Panc1 (cell line): ENCODE results near the gene ATXN1. TPM values are rescaled to one million over a fixed set of nuclear protein-coding genes. Genes with fewer than 3 reads are reported as not detected.

Experiments used
- ATAC-seq: fragments of 200-7000 bp; cut with Tn5 transposase; 2 replicates; pipeline ENCODE4 v1.9.1; 2020; ENCODE audit warnings: mild to moderate bottlenecking, moderate library complexity
- BruUV-seq: library from RNA; stranded (reverse); fragments of 400-500 nt; replicated peaks from 2 replicates; lab custom pipeline; 2021; lab: Mats Ljungman, UMichigan
- CTCF ChIA-PET: fragments of 300-600 bp; sonication (Branson Sonifier 250); formaldehyde crosslinking; loops from one replicate; lab custom pipeline; 2022; ENCODE audit warnings: antibody characterized with exemption; lab: Charles Lee
- POLR2A ChIA-PET: fragments of 300-600 bp; sonication (Branson Sonifier 250); formaldehyde crosslinking; loops from one replicate; lab custom pipeline; 2022; ENCODE audit warnings: antibody characterized with exemption; lab: Charles Lee
- DNase-seq: peaks from one replicate; pipeline ENCODE4 v3.0.0-alpha.2; 2010; ENCODE audit warnings: low read depth, low spot score
- H3K27ac ChIP-seq: 2 replicates; pipeline ENCODE4 v1.5.1; 2011; ENCODE audit warnings: mild to moderate bottlenecking, low read length, inconsistent platforms
- H3K27me3 ChIP-seq: fragments of 200-500 bp; sonication (Bioruptor generic); 2 replicates; pipeline ENCODE4 v1.6.0; 2014; ENCODE audit warnings: low read length, inconsistent platforms; ENCODE audit not compliant: control insufficient read depth, insufficient read depth
- H3K36me3 ChIP-seq: fragments of 200-500 bp; sonication (Bioruptor generic); 2 replicates; pipeline ENCODE4 v1.5.1; 2014; ENCODE audit warnings: inconsistent platforms, mild to moderate bottlenecking, low read length, moderate library complexity; ENCODE audit not compliant: control insufficient read depth, insufficient read depth
- H3K4me1 ChIP-seq: 2 replicates; pipeline ENCODE4 v1.5.1; 2011; ENCODE audit warnings: inconsistent platforms, mild to moderate bottlenecking, low read length, moderate library complexity; ENCODE audit not compliant: control insufficient read depth, insufficient read depth
- H3K4me3 ChIP-seq, 2 experiments: 2 replicates each; pipeline ENCODE4 v1.5.1; 2011 to 2012; ENCODE audit warnings: low read depth in 2 of 2, low read length in 2 of 2, mild to moderate bottlenecking in 2 of 2, inconsistent platforms in 1 of 2, moderate library complexity in 1 of 2
- H3K9me3 ChIP-seq: fragments of 200-500 bp; sonication (Bioruptor generic); 2 replicates; pipeline ENCODE4 v1.5.1; 2014; ENCODE audit warnings: low read depth, mild to moderate bottlenecking, inconsistent platforms, low read length, moderate library complexity; ENCODE audit not compliant: control insufficient read depth, insufficient read depth
- POLR2AphosphoS5 ChIP-seq: IDR thresholded peaks from 2 replicates; pipeline ENCODE4 v1.6.1; 2012; ENCODE audit warnings: mild to moderate bottlenecking, low read depth, low read length, moderate library complexity
- REST ChIP-seq, 2 experiments: IDR thresholded peaks; 2 replicates each; pipeline ENCODE4 v1.6.1; 2011 to 2012; ENCODE audit warnings: low read depth in 2 of 2, control low read depth in 1 of 2, low read length in 1 of 2, mild to moderate bottlenecking in 1 of 2, moderate library complexity in 1 of 2; ENCODE audit not compliant: insufficient read depth in 1 of 2
- SIN3A ChIP-seq: IDR thresholded peaks from 2 replicates; pipeline ENCODE4 v1.6.1; 2012; ENCODE audit warnings: low read depth, mild to moderate bottlenecking, low read length, moderate library complexity, borderline replicate concordance; ENCODE audit not compliant: insufficient read depth
- TCF7L2 ChIP-seq: IDR thresholded peaks from 2 replicates; pipeline ENCODE4 v1.6.1; 2011; ENCODE audit warnings: mild to moderate bottlenecking, low read depth, low read length, inconsistent platforms
- in situ Hi-C: cut with HindIII; loops from 2 replicates; pipeline ENCODE4 v1.10.0; 2016; ENCODE audit warnings: low sequenced_read_pairs, low pct_unique_long_range_greater_than_20kb
- intact Hi-C: fragments of 100-400 bp; cut with micrococcal nuclease; formaldehyde crosslinking; loops from one replicate; pipeline ENCODE4 v1.10.0; 2022; ENCODE audit not compliant: unreplicated experiment
- total RNA-seq: library from RNA; stranded (reverse); gene quantifications from one replicate; pipeline ENCODE4 v1.2.1, GENCODE V29; 2021; ENCODE audit not compliant: unreplicated experiment
- TF ChIP-seq, protein P1 (sequence below): fragments of 450-650 bp; IDR thresholded peaks from 2 replicates; pipeline ENCODE4 v1.5.1; 2017; ENCODE audit warnings: mild to moderate bottlenecking

Gene ATXN1
- total RNA-seq, 1 experiment from 2014 or later = 67.1 TPM

DNA sequence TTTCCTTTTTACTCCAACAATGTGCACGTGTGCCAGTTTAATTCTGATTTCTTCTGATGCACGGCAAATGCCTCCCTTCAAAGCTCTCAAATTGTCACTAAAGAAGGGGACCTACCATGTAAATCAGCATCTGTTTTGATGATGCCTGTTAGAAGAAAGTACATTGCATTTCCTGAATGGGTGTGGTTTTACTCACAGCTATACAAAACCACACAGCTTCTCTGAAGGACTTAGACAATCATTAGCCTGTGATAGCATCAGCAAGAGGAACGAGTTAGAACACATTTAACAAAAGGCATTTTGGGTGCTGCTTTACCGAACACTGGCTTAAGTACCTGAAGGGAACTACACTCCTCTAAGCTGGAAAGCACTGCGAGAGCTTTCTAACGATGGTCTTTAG, 109.4 kb downstream of the ATXN1 start:
- Histone ChIP-seq H3K27ac (no peak overlapping the region), H3K9me3 (no peaks in the 10 kb centered on the region), H3K4me3 (no peak overlapping the region), H3K4me1 (no peaks in the 10 kb centered on the region), H3K36me3 (no peaks in the 10 kb centered on the region), H3K27me3 (no peaks in the 10 kb centered on the region)
- in situ Hi-C loops = no loop called here
- DNase-seq (no peak), ATAC-seq (no peak)
- TF ChIP-seq POLR2AphosphoS5 (no peak), TCF7L2 (no peak), SIN3A (no peak), REST (IDR thresholded peaks at IDR 0.05; ENCODE audit: insufficient read depth in 1 of 2, low read depth in 2 of 2, low read length in 1 of 2) (no peak)
- TF ChIP-seq, protein P1, sequence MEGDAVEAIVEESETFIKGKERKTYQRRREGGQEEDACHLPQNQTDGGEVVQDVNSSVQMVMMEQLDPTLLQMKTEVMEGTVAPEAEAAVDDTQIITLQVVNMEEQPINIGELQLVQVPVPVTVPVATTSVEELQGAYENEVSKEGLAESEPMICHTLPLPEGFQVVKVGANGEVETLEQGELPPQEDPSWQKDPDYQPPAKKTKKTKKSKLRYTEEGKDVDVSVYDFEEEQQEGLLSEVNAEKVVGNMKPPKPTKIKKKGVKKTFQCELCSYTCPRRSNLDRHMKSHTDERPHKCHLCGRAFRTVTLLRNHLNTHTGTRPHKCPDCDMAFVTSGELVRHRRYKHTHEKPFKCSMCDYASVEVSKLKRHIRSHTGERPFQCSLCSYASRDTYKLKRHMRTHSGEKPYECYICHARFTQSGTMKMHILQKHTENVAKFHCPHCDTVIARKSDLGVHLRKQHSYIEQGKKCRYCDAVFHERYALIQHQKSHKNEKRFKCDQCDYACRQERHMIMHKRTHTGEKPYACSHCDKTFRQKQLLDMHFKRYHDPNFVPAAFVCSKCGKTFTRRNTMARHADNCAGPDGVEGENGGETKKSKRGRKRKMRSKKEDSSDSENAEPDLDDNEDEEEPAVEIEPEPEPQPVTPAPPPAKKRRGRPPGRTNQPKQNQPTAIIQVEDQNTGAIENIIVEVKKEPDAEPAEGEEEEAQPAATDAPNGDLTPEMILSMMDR = no peak
- ChIA-PET CTCF (no interaction called here), POLR2A (no interaction called here)
- BruUV-seq = no TSS peak
- intact Hi-C loops = no loop called here

DNA sequence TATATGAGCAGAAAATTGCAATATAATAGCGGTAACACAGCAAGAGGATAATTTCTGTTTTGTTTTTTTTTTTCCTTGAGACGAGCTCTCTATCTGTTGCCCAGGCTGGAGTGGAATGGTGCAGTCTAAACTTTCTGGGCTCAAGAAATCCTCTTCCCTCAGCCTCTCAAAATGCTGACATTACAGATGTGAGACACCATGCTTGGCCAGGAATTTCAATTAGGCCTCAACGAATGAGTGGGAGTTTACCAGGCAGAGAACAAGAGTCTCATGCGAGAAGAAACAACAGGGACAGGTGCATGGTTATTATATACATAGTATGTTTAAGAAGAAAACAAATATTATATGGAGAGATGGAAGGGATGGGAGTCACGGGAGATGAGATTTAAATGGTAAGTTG, 111.4 kb downstream of the ATXN1 start:
- no peaks in the 10 kb centered on the region for H3K27me3 ChIP-seq
- no peaks in the 10 kb centered on the region for H3K4me1 ChIP-seq
- no peak overlapping the region for H3K4me3 ChIP-seq
- no peaks in the 10 kb centered on the region for H3K36me3 ChIP-seq
- intact Hi-C loops = no loop called here
- ChIA-PET POLR2A (interaction anchor here (0.5 kb wide), 1 partner anchor 11 kb away, joined by 11 read pairs; no protein-coding TSS in a partner anchor), CTCF (no interaction called here)
- TF ChIP-seq, protein P1 = no peak
- TF ChIP-seq REST (IDR thresholded peaks at IDR 0.05; ENCODE audit: insufficient read depth in 1 of 2, low read depth in 2 of 2, low read length in 1 of 2) = no peak
- TF ChIP-seq SIN3A = no peak
- TF ChIP-seq TCF7L2 = no peak
- no peak for TF ChIP-seq POLR2AphosphoS5
- H3K27ac ChIP-seq = no peak overlapping the region
- no peak for ATAC-seq
- in situ Hi-C loops = no loop called here
- DNase-seq = no peak
- H3K9me3 ChIP-seq = no peaks in the 10 kb centered on the region
- no TSS peak for BruUV-seq
